Activated gamma-delta T cell treated with anti-CD3 and anti-CD28 coated beads, Interleukin-2, amount 50 U/mL, for 16 hours (primary cell): ENCODE results near the gene ITGA3.
"Not testable (repeated sequence)": the region's sequence is repeated elsewhere in the genome, so short reads cannot be mapped to it uniquely, and the experiment has no call there.

ENCODE experiments used
- DNase-seq: peaks from one replicate; pipeline ENCODE4 v3.0.0-alpha.2; 2020; ENCODE audit warnings: low read depth

ITGA3 gene

GRCh38 chr17:50035421-50035879 lies 20.5 kb upstream of the ITGA3 start:
- no peak for DNase-seq

GRCh38 chr17:50035945-50036344 lies 20.0 kb upstream of the ITGA3 start:
- DNase-seq = no peak

- DNase-seq = no peak
Measured at GRCh38 chr17:50036455-50037261, 19.3 kb upstream of the ITGA3 start.

GRCh38 chr17:50037321-50038107 lies 18.4 kb upstream of the ITGA3 start:
- no peak for DNase-seq

GRCh38 chr17:50039058-50039457 lies 16.9 kb upstream of the ITGA3 start:
- no peak for DNase-seq

GRCh38 chr17:50040496-50040895 lies 15.4 kb upstream of the ITGA3 start:
- DNase-seq = not testable (repeated sequence)

GRCh38 chr17:50042211-50042610 lies 13.7 kb upstream of the ITGA3 start:
- DNase-seq = no peak

GRCh38 chr17:50043290-50044148 lies 12.4 kb upstream of the ITGA3 start:
- no peak for DNase-seq

- DNase-seq = no peak
Measured at GRCh38 chr17:50044483-50044882, 11.4 kb upstream of the ITGA3 start.

GRCh38 chr17:50045154-50045553 lies 10.8 kb upstream of the ITGA3 start:
- no peak for DNase-seq

- no peak for DNase-seq
Measured at GRCh38 chr17:50046179-50046578, 9.7 kb upstream of the ITGA3 start.

GRCh38 chr17:50046667-50047066 lies 9.2 kb upstream of the ITGA3 start:
- DNase-seq = no peak

GRCh38 chr17:50047083-50047482 lies 8.8 kb upstream of the ITGA3 start:
- DNase-seq = no peak

GRCh38 chr17:50047488-50048126 lies 8.3 kb upstream of the ITGA3 start:
- DNase-seq = no peak

GRCh38 chr17:50048146-50048720 lies 7.7 kb upstream of the ITGA3 start:
- no peak for DNase-seq

- DNase-seq = no peak
Measured at GRCh38 chr17:50048988-50049387, 6.9 kb upstream of the ITGA3 start.

- no peak for DNase-seq
Measured at GRCh38 chr17:50049636-50050035, 6.3 kb upstream of the ITGA3 start.

GRCh38 chr17:50050431-50051032 lies 5.4 kb upstream of the ITGA3 start:
- DNase-seq = no peak

- DNase-seq = no peak
Measured at GRCh38 chr17:50051082-50051576, 4.8 kb upstream of the ITGA3 start.

GRCh38 chr17:50051606-50052005 lies 4.3 kb upstream of the ITGA3 start:
- no peak for DNase-seq
